SK-MEL-5 (cell line): Measurements from ENCODE around the gene PEAK1. TPM values are rescaled to one million over a fixed set of nuclear protein-coding genes. Genes with fewer than 3 reads are reported as not detected.

Experiments used
- DNase-seq: peaks from one replicate; pipeline ENCODE4 v3.0.0-alpha.2; 2016; ENCODE audit warnings: low read depth, low spot score
- in situ Hi-C: cut with HindIII; loops from 2 replicates; pipeline ENCODE4 v1.10.0; 2016; ENCODE audit warnings: low sequenced_read_pairs, high pct_unique_total_duplicates, low pct_unique_long_range_greater_than_20kb
- total RNA-seq: library from RNA; depleted of rRNA; stranded (reverse); fragments of >200 nt; shearing (Covaris generic); gene quantifications from 2 replicates; pipeline ENCODE4 v1.2.3, GENCODE V29; 2014

The PEAK1 gene
- total RNA-seq, 1 experiment from 2014 or later = 17.8 TPM

GRCh38 chr15:77083381-77084160 lies 336.3 kb downstream of the PEAK1 start:
- in situ Hi-C loops = no loop called here
- DNase-seq = no peak

GRCh38 chr15:77081971-77082370 lies 337.9 kb downstream of the PEAK1 start:
- in situ Hi-C loops = no loop called here

GRCh38 chr15:77076323-77076915 lies 343.5 kb downstream of the PEAK1 start:
- peak; percentile 32 for DNase-seq
- in situ Hi-C loops = no loop called here

More at GRCh38 chr15:77081971-77082370, 337.9 kb downstream of the PEAK1 start:
- DNase-seq = no peak

- in situ Hi-C loops = no loop called here
- DNase-seq = peak; percentile 80
Observed at GRCh38 chr15:77075528-77075927, 344.4 kb downstream of the PEAK1 start.

- DNase-seq = no peak
- in situ Hi-C loops = no loop called here
Observed at GRCh38 chr15:77074350-77074749, 345.6 kb downstream of the PEAK1 start.

- in situ Hi-C loops = no loop called here
- no peak for DNase-seq
Observed at GRCh38 chr15:77071305-77072223, 348.3 kb downstream of the PEAK1 start.

GRCh38 chr15:77070495-77071304 lies 349.2 kb downstream of the PEAK1 start, which contains the start of gene TSPAN3:
Gene TSPAN3, minus strand, starts transcription at chr15:77071109. Its CDS starts 155 bp downstream, at chr15:77070954.
- peak; percentile 90 for DNase-seq
- in situ Hi-C loops = no loop called here

- no peak for DNase-seq
- in situ Hi-C loops = no loop called here
Observed at GRCh38 chr15:77070180-77070494, 349.8 kb downstream of the PEAK1 start.

- no peak for DNase-seq
Observed at GRCh38 chr15:77069521-77070121, 350.3 kb downstream of the PEAK1 start.

GRCh38 chr15:77068633-77069032 lies 351.3 kb downstream of the PEAK1 start:
- DNase-seq = no peak
- in situ Hi-C loops = no loop called here

More at GRCh38 chr15:77069521-77070121, 350.3 kb downstream of the PEAK1 start:
- in situ Hi-C loops = no loop called here

GRCh38 chr15:77067691-77068367 lies 352.1 kb downstream of the PEAK1 start:
- DNase-seq = no peak
- in situ Hi-C loops = no loop called here

- in situ Hi-C loops = no loop called here
- no peak for DNase-seq
Observed at GRCh38 chr15:77066971-77067690, 352.8 kb downstream of the PEAK1 start.

- DNase-seq = peak; percentile 72
- in situ Hi-C loops = no loop called here
Observed at GRCh38 chr15:77064539-77065308, 355.2 kb downstream of the PEAK1 start.

- in situ Hi-C loops = no loop called here
- DNase-seq = no peak
Observed at GRCh38 chr15:77064063-77064462, 355.8 kb downstream of the PEAK1 start.

GRCh38 chr15:77063249-77063648 lies 356.7 kb downstream of the PEAK1 start:
- in situ Hi-C loops = no loop called here
- DNase-seq = no peak
